Endothelial cell of hepatic sinusoid (primary cell): ENCODE data around the gene CEP63.
"Not testable (repeated sequence)": the region's sequence is repeated elsewhere in the genome, so short reads cannot be mapped to it uniquely, and the experiment has no call there.

ENCODE experiments used
- in situ Hi-C: cut with HindIII; loops from 2 replicates; pipeline ENCODE4 v1.10.0; 2017; ENCODE audit warnings: low sequenced_read_pairs

Gene CEP63

DNA sequence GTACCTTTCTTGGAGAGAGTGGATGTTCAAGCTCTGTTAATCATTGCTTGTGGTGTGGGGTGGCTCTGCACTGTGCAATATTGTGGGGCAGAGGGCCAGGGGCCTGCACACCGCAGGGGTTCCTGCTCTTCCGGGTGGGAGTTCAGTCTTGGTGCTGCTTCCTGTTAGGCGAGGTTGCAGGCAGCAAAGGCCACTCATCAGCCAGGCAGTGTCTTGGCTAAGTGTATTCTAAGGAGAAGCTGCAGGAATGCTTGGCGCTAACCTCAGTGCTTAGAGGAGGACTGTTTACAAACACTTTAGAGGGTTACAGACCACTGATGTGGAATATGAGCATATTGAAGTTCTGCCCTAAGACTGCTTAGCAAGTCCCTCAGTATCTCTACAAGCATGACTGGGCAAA is 81.7 kb downstream of the CEP63 start:
- in situ Hi-C loops, result no loop called here

GRCh38 chr3:134568790-134569189 is 82.9 kb downstream of the CEP63 start:
- in situ Hi-C loops, result no loop called here

DNA sequence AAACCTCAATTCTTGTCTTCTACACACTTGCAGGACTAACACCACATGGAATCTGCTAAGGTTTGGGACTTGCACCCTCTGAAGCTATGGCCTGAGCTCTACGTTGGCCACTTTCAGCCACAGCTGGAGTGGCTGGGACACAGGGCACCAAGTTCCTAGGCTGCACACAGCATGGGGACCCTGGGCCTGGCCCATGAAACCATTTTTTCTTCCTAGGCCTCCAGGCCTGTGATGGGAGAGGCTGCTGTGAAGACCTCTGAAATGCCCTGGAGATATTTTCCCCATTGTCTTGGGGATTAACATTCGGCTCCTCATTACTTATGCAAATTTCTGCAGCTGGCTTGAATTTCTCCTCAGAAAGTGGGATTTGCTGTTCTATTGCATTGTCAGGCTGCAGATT is 84.0 kb downstream of the CEP63 start:
- in situ Hi-C loops, result loop anchor here (10.0 kb wide), 1 partner anchor 55 kb away; no protein-coding TSS in a partner anchor

DNA sequence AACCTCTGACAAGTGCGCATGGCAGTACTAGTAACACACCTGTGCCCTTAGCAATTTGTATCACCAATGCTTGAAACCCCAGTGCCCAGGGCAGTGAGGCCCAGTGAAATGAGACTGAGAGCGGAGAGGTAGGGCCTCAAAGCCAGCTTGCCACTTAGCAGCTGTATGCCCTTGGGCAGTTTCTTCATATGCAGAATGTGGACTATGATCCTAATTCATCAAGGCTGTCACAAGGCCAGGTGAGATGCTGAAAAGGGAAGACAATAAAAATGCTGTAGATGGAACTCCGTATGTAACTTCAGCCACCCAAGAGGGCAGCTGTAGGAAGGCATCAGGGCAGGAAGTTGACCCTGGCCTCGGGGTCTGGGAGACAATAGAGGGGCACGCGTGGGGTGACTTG is 90.6 kb downstream of the CEP63 start:
- in situ Hi-C loops, result loop anchor here (10.0 kb wide), 1 partner anchor 62 kb away; no protein-coding TSS in a partner anchor

- in situ Hi-C loops, result loop anchor here (10.0 kb wide), 1 partner anchor 62 kb away; no protein-coding TSS in a partner anchor
These were observed 91.0 kb downstream of the CEP63 start for GRCh38 chr3:134576831-134577230.

DNA sequence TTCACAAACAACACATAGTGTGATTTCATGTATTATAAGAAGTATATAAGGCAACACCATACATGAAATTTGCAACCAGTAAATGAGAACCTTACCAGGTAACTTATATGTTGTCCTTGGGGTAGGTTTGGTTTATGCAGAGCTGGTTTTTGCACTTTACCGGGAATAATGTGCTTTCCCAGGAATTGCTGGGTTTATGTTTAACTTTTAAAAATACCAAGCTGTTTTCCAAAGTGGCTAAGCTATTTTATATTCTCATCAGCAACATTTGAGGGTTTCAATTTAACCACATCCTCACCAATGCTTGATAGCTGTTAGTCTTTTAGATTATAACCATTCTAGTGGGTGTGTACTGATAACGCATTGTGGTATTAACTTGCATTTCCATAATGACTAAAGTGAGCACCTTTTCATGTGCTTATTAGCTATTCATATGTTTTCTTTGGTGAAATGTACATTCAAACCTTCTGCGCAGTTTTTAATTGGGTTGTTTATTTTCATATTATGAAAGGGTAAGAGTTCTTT is 93.3 kb downstream of the CEP63 start:
- in situ Hi-C loops, result loop anchor here (10.0 kb wide), 1 partner anchor 64 kb away; no protein-coding TSS in a partner anchor

GRCh38 chr3:134590766-134591165 is 104.9 kb downstream of the CEP63 start:
- in situ Hi-C loops, result no loop called here

DNA sequence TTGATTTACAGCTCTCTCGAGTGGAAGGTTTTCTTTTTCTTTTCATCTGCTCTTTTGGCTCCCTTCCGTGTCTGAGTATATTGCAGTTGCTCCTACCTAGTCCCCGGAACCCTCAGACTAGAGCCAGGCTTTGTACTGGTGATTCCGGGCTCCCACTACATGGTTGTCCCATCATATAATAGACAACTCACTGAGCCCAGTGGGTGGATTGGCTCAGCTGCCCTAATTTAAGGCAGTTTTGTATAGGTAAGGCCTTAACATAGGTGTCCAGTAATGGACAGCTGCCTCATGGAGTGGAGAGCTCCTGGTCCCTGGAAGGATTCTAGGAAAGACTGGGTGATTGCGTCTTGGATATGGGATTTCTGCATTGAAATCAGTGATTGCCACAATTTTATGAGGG is 106.9 kb downstream of the CEP63 start:
- in situ Hi-C loops, result no loop called here

DNA sequence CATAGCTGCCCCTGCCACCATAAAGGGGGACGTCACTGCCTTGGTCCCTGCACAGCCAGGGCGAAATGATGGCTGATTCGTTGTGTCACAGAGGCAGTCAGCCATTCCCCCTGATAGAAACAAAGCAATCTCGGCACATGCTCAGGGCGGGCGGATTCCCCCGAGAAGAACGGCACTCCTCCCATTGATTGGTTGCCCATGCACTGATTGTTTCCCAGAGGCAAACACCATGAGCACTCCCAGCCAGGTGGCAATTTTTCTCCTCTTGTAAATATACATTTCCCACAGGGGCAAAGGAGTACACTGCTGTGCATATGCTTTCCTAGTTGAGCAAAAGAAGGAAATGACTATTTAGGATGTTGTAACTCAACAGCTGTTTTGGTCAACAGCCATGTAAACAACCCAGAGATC is 108.5 kb downstream of the CEP63 start:
- in situ Hi-C loops, result no loop called here

GRCh38 chr3:134594986-134595385 is 109.1 kb downstream of the CEP63 start:
- in situ Hi-C loops, result not testable (repeated sequence)

DNA sequence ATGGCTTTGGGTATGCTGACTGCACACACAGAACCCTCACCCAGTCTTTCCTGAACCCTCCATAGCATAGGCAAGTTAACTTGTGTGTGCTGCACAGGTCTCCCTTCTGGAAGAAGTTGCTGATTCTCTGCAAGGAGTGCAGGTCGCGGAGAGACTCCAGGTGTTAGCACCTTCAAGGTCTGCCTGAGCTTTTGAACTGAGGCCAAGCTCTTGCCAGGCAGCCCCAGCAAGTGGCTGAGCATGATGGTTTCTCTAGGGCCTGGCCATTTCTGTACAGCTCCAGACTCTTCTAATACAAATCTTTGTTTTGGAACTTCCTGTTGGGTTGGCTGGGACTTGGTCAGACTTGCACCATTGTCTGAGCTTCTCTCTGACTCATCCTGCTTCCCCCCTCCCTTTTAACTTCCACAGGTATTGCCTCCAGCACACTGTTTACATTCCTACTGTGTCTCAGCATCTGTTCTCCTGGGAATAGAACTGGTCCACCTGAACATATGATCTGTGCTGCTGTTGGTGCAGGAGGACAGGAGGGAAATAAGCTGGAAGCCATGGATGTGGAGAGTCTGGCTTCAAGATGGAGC is 111.6 kb downstream of the CEP63 start:
- in situ Hi-C loops, result no loop called here

GRCh38 chr3:134598763-134599545 is 113.1 kb downstream of the CEP63 start:
- in situ Hi-C loops, result no loop called here

DNA sequence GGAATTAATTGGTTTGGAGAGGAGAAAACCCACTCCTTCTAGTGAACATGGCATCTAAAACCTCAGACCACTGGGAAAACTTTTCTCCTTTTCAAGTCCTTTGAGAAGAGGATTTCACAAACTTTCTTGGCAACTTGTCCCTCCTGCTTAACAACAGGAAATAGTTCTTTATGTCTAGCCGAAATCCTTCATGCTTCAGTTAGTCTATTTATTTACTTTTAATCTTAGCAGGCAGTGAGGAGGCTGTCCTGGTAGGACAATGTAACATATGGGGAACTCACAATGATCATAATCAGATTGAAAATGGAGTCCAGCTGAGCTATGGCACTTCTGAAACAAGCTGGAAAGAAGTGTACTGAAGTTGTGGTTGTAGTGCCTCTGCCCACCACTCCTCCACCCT is 114.3 kb downstream of the CEP63 start:
- in situ Hi-C loops, result no loop called here

GRCh38 chr3:134600685-134601463 is 115.0 kb downstream of the CEP63 start:
- in situ Hi-C loops, result no loop called here

GRCh38 chr3:134601539-134602439 is 115.9 kb downstream of the CEP63 start:
- in situ Hi-C loops, result no loop called here

- in situ Hi-C loops, result no loop called here
These were observed 116.6 kb downstream of the CEP63 start for GRCh38 chr3:134602440-134602814.

DNA sequence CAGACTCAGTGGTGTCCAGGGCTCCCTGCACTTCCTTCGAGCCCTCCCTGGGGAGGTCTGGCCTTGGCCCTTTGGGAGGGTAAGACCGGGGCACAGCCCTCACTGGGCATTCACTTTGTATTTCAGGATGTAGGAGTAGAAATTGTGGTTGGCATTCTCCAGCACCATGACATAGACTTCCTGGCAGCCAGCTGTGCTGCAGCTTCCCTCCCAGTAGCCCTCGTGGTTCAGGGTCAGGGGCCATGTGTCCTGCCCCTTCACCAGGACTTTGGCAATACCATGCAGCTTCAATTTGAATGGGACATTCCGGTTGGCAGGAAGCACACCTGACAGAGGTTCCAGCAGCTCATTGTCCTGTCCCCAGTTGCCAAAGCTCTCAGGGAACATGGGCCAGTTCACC is 117.6 kb downstream of the CEP63 start:
- in situ Hi-C loops, result no loop called here

GRCh38 chr3:134603956-134604355 is 118.1 kb downstream of the CEP63 start:
- in situ Hi-C loops, result no loop called here

DNA sequence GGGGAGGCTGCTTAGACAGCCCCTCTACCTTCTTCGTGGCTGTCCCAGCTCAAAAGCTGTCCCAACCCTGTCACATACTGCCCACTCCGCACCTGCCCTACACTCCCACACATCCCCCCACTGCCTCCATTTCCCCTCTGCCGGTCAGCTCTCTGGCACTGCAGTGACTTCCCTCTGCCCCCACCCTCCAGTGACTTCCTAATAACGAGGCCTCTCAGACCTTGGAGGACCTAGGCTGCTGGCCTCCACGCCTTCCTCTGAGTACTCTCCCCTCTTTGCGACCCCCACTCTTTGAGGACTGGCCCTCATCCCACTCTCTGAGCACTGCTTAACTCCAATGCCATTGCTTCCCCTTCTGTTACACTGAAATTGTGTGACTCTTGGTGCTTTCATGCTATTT is 119.7 kb downstream of the CEP63 start:
- in situ Hi-C loops, result no loop called here
